HepG2 (cell line): ENCODE results near the gene ZNF747. TPM values are rescaled to one million over a fixed set of nuclear protein-coding genes. Genes with fewer than 3 reads are reported as not detected.
A peak's percentile ranks its signal among the peaks of the same experiment; 100 is the strongest.

Experiments used
- ARNTL ChIP-seq: sonication (generic); formaldehyde crosslinking; IDR thresholded peaks from 2 replicates; pipeline ENCODE4 v1.4.0; 2020; ENCODE audit warnings: mild to moderate bottlenecking, missing genetic modification reagents
- CAMTA2 ChIP-seq: sonication (generic); formaldehyde crosslinking; IDR thresholded peaks from 2 replicates; pipeline ENCODE4 v1.4.0; 2020; ENCODE audit warnings: mild to moderate bottlenecking, missing genetic modification reagents, borderline replicate concordance
- DNMT3B ChIP-seq: conservative IDR thresholded peaks from 2 replicates; pipeline ENCODE4 v1.6.1; 2016; ENCODE audit warnings: missing biosample characterization, control low read depth
- DR1 ChIP-seq: sonication (generic); formaldehyde crosslinking; IDR thresholded peaks from 2 replicates; pipeline ENCODE4 v1.8.0; 2021; ENCODE audit warnings: mild to moderate bottlenecking, missing genetic modification reagents, inconsistent platforms
- GLMP ChIP-seq: sonication (generic); formaldehyde crosslinking; IDR thresholded peaks from 2 replicates; pipeline ENCODE4 v1.9.0; 2021; ENCODE audit warnings: missing genetic modification reagents, mild to moderate bottlenecking, borderline replicate concordance
- GMEB1 ChIP-seq: sonication (generic); formaldehyde crosslinking; IDR thresholded peaks from 2 replicates; pipeline ENCODE4 v1.5.1; 2020; ENCODE audit warnings: missing genetic modification reagents, mild to moderate bottlenecking, borderline replicate concordance
- GZF1 ChIP-seq: sonication (generic); formaldehyde crosslinking; IDR thresholded peaks from 2 replicates; pipeline ENCODE4 v1.5.1; 2020; ENCODE audit warnings: mild to moderate bottlenecking, missing genetic modification reagents
- HOMEZ ChIP-seq: IDR thresholded peaks from 2 replicates; pipeline ENCODE4 v1.6.1; 2016; ENCODE audit warnings: low read depth
- JARID2 ChIP-seq: sonication (generic); formaldehyde crosslinking; IDR thresholded peaks from 2 replicates; pipeline ENCODE4 v1.8.1; 2023; ENCODE audit warnings: missing genetic modification reagents, inconsistent platforms; ENCODE audit not compliant: insufficient replicate concordance
- MAFG ChIP-seq: sonication (generic); formaldehyde crosslinking; IDR thresholded peaks from 2 replicates; pipeline ENCODE4 v1.5.1; 2020; ENCODE audit warnings: mild to moderate bottlenecking, missing genetic modification reagents
- MTA1 ChIP-seq: sonication (generic); formaldehyde crosslinking; IDR thresholded peaks from 2 replicates; pipeline ENCODE4 v1.4.0; 2020; ENCODE audit warnings: missing genetic modification reagents, mild to moderate bottlenecking, borderline replicate concordance
- NFKBIZ ChIP-seq: IDR thresholded peaks from 2 replicates; pipeline ENCODE4 v1.6.1; 2018; ENCODE audit warnings: missing genetic modification reagents, missing compliant biosample characterization
- TFDP2 ChIP-seq: sonication (generic); formaldehyde crosslinking; IDR thresholded peaks from 2 replicates; pipeline ENCODE4 v1.4.0; 2020; ENCODE audit warnings: missing genetic modification reagents
- ZFP36 ChIP-seq: fragments of 150-350 bp; IDR thresholded peaks from 2 replicates; pipeline ENCODE4 v1.6.1; 2018; ENCODE audit warnings: borderline replicate concordance, low read length, low read depth; ENCODE audit not compliant: partially characterized antibody
- ZNF549 ChIP-seq: sonication (generic); formaldehyde crosslinking; IDR thresholded peaks from 2 replicates; pipeline ENCODE4 v1.5.0; 2020; ENCODE audit warnings: missing genetic modification reagents
- ZNF7 ChIP-seq: IDR thresholded peaks from 2 replicates; pipeline ENCODE4 v1.6.1; 2016; ENCODE audit warnings: missing biosample characterization, missing genetic modification reagents
- ZNF740 ChIP-seq: sonication (generic); formaldehyde crosslinking; IDR thresholded peaks from 2 replicates; pipeline ENCODE4 v1.4.0; 2020; ENCODE audit warnings: missing genetic modification reagents
- polyA plus RNA-seq, 8 experiments: library from polyadenylated mRNA; depleted of rRNA in 3 of 8; stranded (reverse) in 7 of 8; unstranded in 1 of 8; fragments of >200 nt; fragmentation: Illumina TruSeq in 4 of 8; extraction: Trizol in 4 of 8; gene quantifications; 2 replicates each; pipeline versions ENCODE4 v1.2.1 to v1.2.3, GENCODE V29; 2011 to 2016; ENCODE audit warnings: low read depth in 4 of 8, missing spikeins in 1 of 8, mixed read lengths in 1 of 8; ENCODE audit not compliant: insufficient read depth in 1 of 8
- total RNA-seq, 5 experiments: library from RNA; depleted of rRNA; stranded (reverse); fragments of >200 nt; fragmentation: Illumina TruSeq; extraction: Trizol; gene quantifications; 2 replicates each; pipeline ENCODE4 v1.2.3, GENCODE V29; 2016; ENCODE audit warnings: low read depth in 1 of 5
- TF ChIP-seq, protein P1 (sequence below): sonication (generic); formaldehyde crosslinking; IDR thresholded peaks from 2 replicates; pipeline ENCODE4 v1.8.1; 2023; ENCODE audit warnings: mild to moderate bottlenecking, missing genetic modification reagents
- TF ChIP-seq, protein P2 (sequence below): sonication (generic); formaldehyde crosslinking; IDR thresholded peaks from 2 replicates; pipeline ENCODE4 v1.8.1; 2023; ENCODE audit warnings: missing genetic modification reagents, mild to moderate bottlenecking, borderline replicate concordance
- TF ChIP-seq, protein P3 (sequence below): fragments of 450-650 bp; IDR thresholded peaks from 2 replicates; pipeline ENCODE4 v1.6.1; 2016

The ZNF747 gene
- total and polyA plus RNA-seq, 2 of the 13 experiments (the other 11 are each of a cell fraction or from before 2014, with no cell fraction given) = 7.2 to 10.2 TPM

- no peak for TF ChIP-seq ZFP36
- TF ChIP-seq GMEB1 (CRISPR knock-in tag) = peak; percentile 98
- TF ChIP-seq CAMTA2 = no peak
- TF ChIP-seq ZNF740 (CRISPR knock-in tag) = peak; percentile 59
- TF ChIP-seq MTA1 (CRISPR knock-in tag) = peak; percentile 70
- TF ChIP-seq DNMT3B = peak; percentile 23; the same call in 1 of the 2 replicates
- peak; percentile 88 for TF ChIP-seq TFDP2 (CRISPR knock-in tag)
- TF ChIP-seq NFKBIZ (CRISPR knock-in tag) = no peak
- TF ChIP-seq JARID2 (CRISPR knock-in tag) = no peak
- no peak for TF ChIP-seq ZNF549 (CRISPR knock-in tag)
- TF ChIP-seq, protein P1, sequence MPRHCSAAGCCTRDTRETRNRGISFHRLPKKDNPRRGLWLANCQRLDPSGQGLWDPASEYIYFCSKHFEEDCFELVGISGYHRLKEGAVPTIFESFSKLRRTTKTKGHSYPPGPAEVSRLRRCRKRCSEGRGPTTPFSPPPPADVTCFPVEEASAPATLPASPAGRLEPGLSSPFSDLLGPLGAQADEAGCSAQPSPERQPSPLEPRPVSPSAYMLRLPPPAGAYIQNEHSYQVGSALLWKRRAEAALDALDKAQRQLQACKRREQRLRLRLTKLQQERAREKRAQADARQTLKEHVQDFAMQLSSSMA (CRISPR knock-in tag) = peak; percentile 70; the same call in 1 of the 2 replicates
- TF ChIP-seq DR1 = peak; percentile 76
- no peak for TF ChIP-seq HOMEZ (CRISPR knock-in tag)
- peak; percentile 69; the same call in 1 of the 2 replicates for TF ChIP-seq ARNTL (CRISPR knock-in tag)
- no peak; the same call in 1 of the 2 replicates for TF ChIP-seq ZNF7 (CRISPR knock-in tag)
- 0 out of 2 replicates have a peak, but pooled peaks have one; percentile 61 for TF ChIP-seq MAFG (CRISPR knock-in tag)
- TF ChIP-seq GZF1 (CRISPR knock-in tag) = peak; percentile 93
- peak; percentile 11; the same call in 1 of the 2 replicates for TF ChIP-seq GLMP (CRISPR knock-in tag)
- TF ChIP-seq, protein P2, sequence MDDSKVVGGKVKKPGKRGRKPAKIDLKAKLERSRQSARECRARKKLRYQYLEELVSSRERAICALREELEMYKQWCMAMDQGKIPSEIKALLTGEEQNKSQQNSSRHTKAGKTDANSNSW = peak; percentile 87; the same call in 1 of the 2 replicates
- TF ChIP-seq, protein P3, sequence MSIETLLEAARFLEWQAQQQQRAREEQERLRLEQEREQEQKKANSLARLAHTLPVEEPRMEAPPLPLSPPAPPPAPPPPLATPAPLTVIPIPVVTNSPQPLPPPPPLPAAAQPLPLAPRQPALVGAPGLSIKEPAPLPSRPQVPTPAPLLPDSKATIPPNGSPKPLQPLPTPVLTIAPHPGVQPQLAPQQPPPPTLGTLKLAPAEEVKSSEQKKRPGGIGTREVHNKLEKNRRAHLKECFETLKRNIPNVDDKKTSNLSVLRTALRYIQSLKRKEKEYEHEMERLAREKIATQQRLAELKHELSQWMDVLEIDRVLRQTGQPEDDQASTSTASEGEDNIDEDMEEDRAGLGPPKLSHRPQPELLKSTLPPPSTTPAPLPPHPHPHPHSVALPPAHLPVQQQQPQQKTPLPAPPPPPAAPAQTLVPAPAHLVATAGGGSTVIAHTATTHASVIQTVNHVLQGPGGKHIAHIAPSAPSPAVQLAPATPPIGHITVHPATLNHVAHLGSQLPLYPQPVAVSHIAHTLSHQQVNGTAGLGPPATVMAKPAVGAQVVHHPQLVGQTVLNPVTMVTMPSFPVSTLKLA = peak; percentile 38; the same call in 1 of the 2 replicates
Observed at GRCh38 chr16:30534368-30535105, at the start of gene ZNF747 (continued).
